Measurements from ENCODE around the gene OTULINL. TPM values are rescaled to one million over a fixed set of nuclear protein-coding genes. Genes with fewer than 3 reads are reported as not detected.

Gene OTULINL
- total RNA-seq, 1 experiment from 2014 or later, result not detected

DNA sequence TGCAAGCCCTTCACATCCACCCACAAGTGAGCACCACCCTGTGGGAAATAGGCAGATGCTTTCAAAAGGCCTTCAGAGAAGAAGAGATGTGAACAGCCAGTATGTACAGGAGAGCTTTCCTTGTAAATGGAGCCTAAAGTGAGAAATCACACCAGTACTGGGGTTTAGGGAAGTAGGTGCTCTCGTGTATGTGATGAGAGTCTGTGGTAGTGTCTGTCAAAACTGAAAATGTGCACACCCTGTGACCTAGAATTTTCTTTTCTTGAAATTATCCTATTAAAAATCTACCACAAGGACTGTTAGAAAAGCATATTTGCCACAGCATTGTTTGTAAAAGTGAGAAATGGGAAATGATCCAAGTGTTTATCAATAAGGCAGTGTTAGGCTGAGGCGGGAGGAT, 16.6 kb downstream of the OTULINL start:
- no peaks in the 10 kb centered on the region for H4K20me1 ChIP-seq (ENCODE audit: insufficient read depth, low read depth, low read length)
- no peaks in the 10 kb centered on the region for H3K4me1 ChIP-seq (ENCODE audit: low read length)
- H3K9me2 ChIP-seq (replicated peaks; ENCODE audit: insufficient read depth, low read length), result no peaks in the 10 kb centered on the region
- H3K36me3 ChIP-seq (ENCODE audit: insufficient read depth, low read length), result no peaks in the 10 kb centered on the region
- H3K9me3 ChIP-seq (ENCODE audit: low read length), result no peaks in the 10 kb centered on the region
- no peak for DNase-seq
- H3K9ac ChIP-seq (ENCODE audit: low read length), result no peak overlapping the region
- no peak overlapping the region for H2AFZ ChIP-seq (ENCODE audit: low read length)
- H3K27me3 ChIP-seq (ENCODE audit: low read length), result no peaks in the 10 kb centered on the region
- H3K27ac ChIP-seq (ENCODE audit: low read length), result no peak overlapping the region
- no peak overlapping the region for H3K4me2 ChIP-seq (ENCODE audit: low read depth, low read length, poor library complexity, severe bottlenecking)
- H3K79me2 ChIP-seq (ENCODE audit: low read length), result no peaks in the 10 kb centered on the region
- no peak overlapping the region for H3K4me3 ChIP-seq (ENCODE audit: low read length)

GRCh38 chr5:14599476-14600127, 18.0 kb downstream of the OTULINL start:
- Histone ChIP-seq H3K79me2 (ENCODE audit: low read length) (no peaks in the 10 kb centered on the region), H3K9ac (ENCODE audit: low read length) (no peak overlapping the region), H3K4me3 (ENCODE audit: low read length) (no peak overlapping the region), H3K4me2 (ENCODE audit: low read depth, low read length, poor library complexity, severe bottlenecking) (no peak overlapping the region), H4K20me1 (ENCODE audit: insufficient read depth, low read depth, low read length) (no peaks in the 10 kb centered on the region), H3K4me1 (ENCODE audit: low read length) (no peaks in the 10 kb centered on the region), H3K9me2 (replicated peaks; ENCODE audit: insufficient read depth, low read length) (no peaks in the 10 kb centered on the region), H3K36me3 (ENCODE audit: insufficient read depth, low read length) (no peaks in the 10 kb centered on the region), H3K9me3 (ENCODE audit: low read length) (no peaks in the 10 kb centered on the region), H3K27me3 (ENCODE audit: low read length) (no peaks in the 10 kb centered on the region), H2AFZ (ENCODE audit: low read length) (no peak overlapping the region), H3K27ac (ENCODE audit: low read length) (no peak overlapping the region)
- DNase-seq, result no peak

- Histone ChIP-seq H3K9ac (ENCODE audit: low read length) (no peak overlapping the region), H4K20me1 (ENCODE audit: insufficient read depth, low read depth, low read length) (no peaks in the 10 kb centered on the region), H3K79me2 (ENCODE audit: low read length) (no peaks in the 10 kb centered on the region), H2AFZ (ENCODE audit: low read length) (no peak overlapping the region), H3K4me2 (ENCODE audit: low read depth, low read length, poor library complexity, severe bottlenecking) (no peak overlapping the region), H3K36me3 (ENCODE audit: insufficient read depth, low read length) (no peaks in the 10 kb centered on the region), H3K4me3 (ENCODE audit: low read length) (no peak overlapping the region), H3K27ac (ENCODE audit: low read length) (no peak overlapping the region), H3K27me3 (ENCODE audit: low read length) (no peaks in the 10 kb centered on the region), H3K9me2 (replicated peaks; ENCODE audit: insufficient read depth, low read length) (no peaks in the 10 kb centered on the region), H3K4me1 (ENCODE audit: low read length) (no peaks in the 10 kb centered on the region), H3K9me3 (ENCODE audit: low read length) (no peaks in the 10 kb centered on the region)
- no peak for DNase-seq
These were observed 19.3 kb downstream of the OTULINL start for GRCh38 chr5:14600846-14601245.

- Histone ChIP-seq H3K36me3 (ENCODE audit: insufficient read depth, low read length) (no peaks in the 10 kb centered on the region), H3K4me3 (ENCODE audit: low read length) (no peak overlapping the region), H2AFZ (ENCODE audit: low read length) (no peak overlapping the region), H4K20me1 (ENCODE audit: insufficient read depth, low read depth, low read length) (no peaks in the 10 kb centered on the region), H3K9me3 (ENCODE audit: low read length) (no peaks in the 10 kb centered on the region), H3K4me2 (ENCODE audit: low read depth, low read length, poor library complexity, severe bottlenecking) (no peak overlapping the region), H3K9ac (ENCODE audit: low read length) (no peak overlapping the region), H3K9me2 (replicated peaks; ENCODE audit: insufficient read depth, low read length) (no peaks in the 10 kb centered on the region), H3K4me1 (ENCODE audit: low read length) (no peaks in the 10 kb centered on the region), H3K79me2 (ENCODE audit: low read length) (no peaks in the 10 kb centered on the region), H3K27ac (ENCODE audit: low read length) (no peak overlapping the region), H3K27me3 (ENCODE audit: low read length) (no peaks in the 10 kb centered on the region)
- no peak for DNase-seq
These were observed 21.5 kb downstream of the OTULINL start for GRCh38 chr5:14603141-14603540.

DNA sequence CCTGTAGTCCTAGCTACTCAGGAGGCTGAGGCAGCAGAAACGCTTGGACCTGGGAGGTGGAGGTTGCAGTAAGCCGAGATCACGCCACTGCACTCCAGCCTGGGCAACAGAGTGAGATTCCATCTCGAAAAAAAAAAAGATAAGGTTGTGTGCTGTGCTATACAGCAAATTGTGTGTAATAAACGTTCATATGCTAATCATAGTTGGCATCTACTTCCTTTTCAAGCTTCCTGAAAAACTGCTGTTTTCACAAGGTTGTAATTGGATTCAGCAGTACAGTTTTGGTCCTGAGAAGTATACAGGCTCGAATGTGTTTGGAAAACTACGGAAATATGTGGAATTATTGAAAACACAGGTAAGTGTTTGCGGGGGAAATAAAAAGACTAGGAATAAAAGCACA, 25.5 kb downstream of the OTULINL start:
- Histone ChIP-seq H3K4me2 (ENCODE audit: low read depth, low read length, poor library complexity, severe bottlenecking) (no peak overlapping the region), H3K9me3 (ENCODE audit: low read length) (no peaks in the 10 kb centered on the region), H3K27ac (ENCODE audit: low read length) (no peak overlapping the region), H4K20me1 (ENCODE audit: insufficient read depth, low read depth, low read length) (no peaks in the 10 kb centered on the region), H3K4me3 (ENCODE audit: low read length) (no peak overlapping the region), H3K4me1 (ENCODE audit: low read length) (no peaks in the 10 kb centered on the region), H3K79me2 (ENCODE audit: low read length) (no peaks in the 10 kb centered on the region), H3K36me3 (ENCODE audit: insufficient read depth, low read length) (no peaks in the 10 kb centered on the region), H3K9me2 (replicated peaks; ENCODE audit: insufficient read depth, low read length) (no peaks in the 10 kb centered on the region), H2AFZ (ENCODE audit: low read length) (no peak overlapping the region), H3K9ac (ENCODE audit: low read length) (no peak overlapping the region), H3K27me3 (ENCODE audit: low read length) (no peaks in the 10 kb centered on the region)
- no peak for DNase-seq

GRCh38 chr5:14608169-14608568, 26.6 kb downstream of the OTULINL start:
- Histone ChIP-seq H3K36me3 (ENCODE audit: insufficient read depth, low read length) (no peaks in the 10 kb centered on the region), H3K79me2 (ENCODE audit: low read length) (no peaks in the 10 kb centered on the region), H3K9ac (ENCODE audit: low read length) (no peak overlapping the region), H3K27ac (ENCODE audit: low read length) (no peak overlapping the region), H2AFZ (ENCODE audit: low read length) (no peak overlapping the region), H3K27me3 (ENCODE audit: low read length) (no peaks in the 10 kb centered on the region), H3K9me3 (ENCODE audit: low read length) (no peaks in the 10 kb centered on the region), H3K9me2 (replicated peaks; ENCODE audit: insufficient read depth, low read length) (no peaks in the 10 kb centered on the region), H4K20me1 (ENCODE audit: insufficient read depth, low read depth, low read length) (no peaks in the 10 kb centered on the region), H3K4me1 (ENCODE audit: low read length) (no peaks in the 10 kb centered on the region), H3K4me3 (ENCODE audit: low read length) (no peak overlapping the region), H3K4me2 (ENCODE audit: low read depth, low read length, poor library complexity, severe bottlenecking) (no peak overlapping the region)
- DNase-seq, result no peak

- no peak overlapping the region for H2AFZ ChIP-seq (ENCODE audit: low read length)
- H3K4me2 ChIP-seq (ENCODE audit: low read depth, low read length, poor library complexity, severe bottlenecking), result no peak overlapping the region
- H3K4me3 ChIP-seq (ENCODE audit: low read length), result no peak overlapping the region
- no peaks in the 10 kb centered on the region for H3K4me1 ChIP-seq (ENCODE audit: low read length)
- no peaks in the 10 kb centered on the region for H3K27me3 ChIP-seq (ENCODE audit: low read length)
- no peak overlapping the region for H3K9ac ChIP-seq (ENCODE audit: low read length)
- no peak for DNase-seq
- H3K9me2 ChIP-seq (replicated peaks; ENCODE audit: insufficient read depth, low read length), result no peaks in the 10 kb centered on the region
- H3K36me3 ChIP-seq (ENCODE audit: insufficient read depth, low read length), result no peaks in the 10 kb centered on the region
- H3K9me3 ChIP-seq (ENCODE audit: low read length), result no peaks in the 10 kb centered on the region
- no peaks in the 10 kb centered on the region for H3K79me2 ChIP-seq (ENCODE audit: low read length)
- no peak overlapping the region for H3K27ac ChIP-seq (ENCODE audit: low read length)
- H4K20me1 ChIP-seq (ENCODE audit: insufficient read depth, low read depth, low read length), result no peaks in the 10 kb centered on the region
These were observed 30.1 kb downstream of the OTULINL start for GRCh38 chr5:14611737-14612136.

DNA sequence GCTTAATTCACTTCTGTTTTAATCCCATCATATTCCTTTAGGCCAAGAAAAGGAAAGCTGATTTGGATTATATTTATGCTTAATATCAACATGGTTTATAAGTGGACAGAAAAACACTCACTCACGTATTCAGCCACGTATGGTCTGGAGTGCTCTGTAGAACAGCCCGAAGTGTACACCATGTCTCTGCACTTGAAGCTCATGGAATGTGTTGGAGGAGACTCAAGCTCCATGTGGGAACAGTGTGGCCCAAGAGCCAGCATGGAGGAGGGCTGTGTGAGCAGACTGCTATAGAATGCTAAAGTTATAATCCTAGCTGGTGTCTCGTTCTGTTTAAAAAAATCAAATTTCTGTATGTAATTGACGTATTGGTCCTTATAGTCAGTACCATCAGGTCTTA, 32.9 kb downstream of the OTULINL start:
- Histone ChIP-seq H3K4me2 (ENCODE audit: low read depth, low read length, poor library complexity, severe bottlenecking) (no peak overlapping the region), H3K9ac (ENCODE audit: low read length) (no peak overlapping the region), H2AFZ (ENCODE audit: low read length) (no peak overlapping the region), H3K4me1 (ENCODE audit: low read length) (no peaks in the 10 kb centered on the region), H3K27me3 (ENCODE audit: low read length) (no peaks in the 10 kb centered on the region), H3K27ac (ENCODE audit: low read length) (no peak overlapping the region), H3K79me2 (ENCODE audit: low read length) (no peaks in the 10 kb centered on the region), H3K4me3 (ENCODE audit: low read length) (no peak overlapping the region), H3K36me3 (ENCODE audit: insufficient read depth, low read length) (no peaks in the 10 kb centered on the region), H4K20me1 (ENCODE audit: insufficient read depth, low read depth, low read length) (no peaks in the 10 kb centered on the region), H3K9me2 (replicated peaks; ENCODE audit: insufficient read depth, low read length) (no peaks in the 10 kb centered on the region), H3K9me3 (ENCODE audit: low read length) (no peaks in the 10 kb centered on the region)
- no peak for DNase-seq

- H3K9me2 ChIP-seq (replicated peaks; ENCODE audit: insufficient read depth, low read length), result no peaks in the 10 kb centered on the region
- no peak overlapping the region for H3K4me2 ChIP-seq (ENCODE audit: low read depth, low read length, poor library complexity, severe bottlenecking)
- H3K27ac ChIP-seq (ENCODE audit: low read length), result no peak overlapping the region
- H3K36me3 ChIP-seq (ENCODE audit: insufficient read depth, low read length), result no peaks in the 10 kb centered on the region
- H3K79me2 ChIP-seq (ENCODE audit: low read length), result no peaks in the 10 kb centered on the region
- H4K20me1 ChIP-seq (ENCODE audit: insufficient read depth, low read depth, low read length), result no peaks in the 10 kb centered on the region
- no peaks in the 10 kb centered on the region for H3K4me1 ChIP-seq (ENCODE audit: low read length)
- no peak overlapping the region for H2AFZ ChIP-seq (ENCODE audit: low read length)
- no peak overlapping the region for H3K4me3 ChIP-seq (ENCODE audit: low read length)
- H3K27me3 ChIP-seq (ENCODE audit: low read length), result no peaks in the 10 kb centered on the region
- no peaks in the 10 kb centered on the region for H3K9me3 ChIP-seq (ENCODE audit: low read length)
- H3K9ac ChIP-seq (ENCODE audit: low read length), result no peak overlapping the region
- DNase-seq, result no peak
These were observed 33.8 kb downstream of the OTULINL start for GRCh38 chr5:14615365-14615764.

Data from Karpas-422 (cell line).